Astrocyte (in vitro differentiated cells and primary cell): ENCODE data around the gene CD1E.

ENCODE experiments used
- CTCF ChIP-seq: IDR thresholded peaks from 2 replicates; pipeline ENCODE4 v1.5.1; 2011; ENCODE audit warnings: low read depth, mild to moderate bottlenecking, inconsistent platforms, low read length, moderate library complexity; ENCODE audit not compliant: insufficient read depth
- EZH2 ChIP-seq: IDR thresholded peaks from 2 replicates; pipeline ENCODE4 v1.6.1; 2012; ENCODE audit warnings: mild to moderate bottlenecking, low read length, inconsistent platforms; ENCODE audit not compliant: insufficient read depth

- no peak for TF ChIP-seq CTCF
- no peak for TF ChIP-seq EZH2
Measured at GRCh38 chr1:158335213-158335532, 18.5 kb upstream of the CD1E start.
